T-helper 1 cell (primary cell): Measurements from ENCODE around the gene BEGAIN.
A peak's percentile ranks its signal among the peaks of the same experiment; 100 is the strongest.

Experiments
- DNase-seq, 5 donors: peaks; one replicate each; pipeline ENCODE4 v3.0.0-alpha.2; 2012 to 2020

Gene BEGAIN

DNA sequence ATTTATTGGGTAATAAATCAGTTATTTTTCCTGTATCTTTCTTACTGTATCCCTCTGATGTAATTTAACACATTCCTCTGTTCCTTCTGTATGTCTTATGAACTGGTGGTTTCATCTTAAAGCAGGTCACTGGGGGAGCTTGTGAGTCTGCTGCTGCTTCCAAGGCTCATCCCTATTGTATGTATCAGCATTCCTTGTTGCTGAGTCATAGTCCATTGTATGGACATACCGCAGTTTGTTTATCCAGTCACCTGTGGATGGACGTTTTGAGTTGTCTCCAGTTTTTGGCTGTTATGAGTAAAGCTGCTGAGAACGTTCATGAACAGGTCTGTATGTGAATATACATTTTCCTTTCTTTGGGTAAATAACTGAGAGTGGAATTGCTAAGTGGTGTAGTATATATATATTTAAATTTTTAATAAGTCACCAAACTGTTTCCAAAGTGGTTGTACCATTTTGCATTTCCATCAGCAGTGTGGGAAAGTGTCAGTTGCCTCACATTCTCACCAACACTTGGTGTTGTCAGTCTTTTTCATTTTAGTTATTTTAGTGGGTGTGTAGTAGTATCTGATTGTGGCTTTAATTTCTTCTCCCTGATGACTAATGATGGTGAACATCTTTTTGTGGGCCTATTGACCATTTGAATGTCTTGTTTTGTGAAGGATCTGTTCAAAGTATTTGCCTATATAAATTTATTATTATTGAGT, 82.7 kb downstream of the BEGAIN start:
- no peak for DNase-seq

DNA sequence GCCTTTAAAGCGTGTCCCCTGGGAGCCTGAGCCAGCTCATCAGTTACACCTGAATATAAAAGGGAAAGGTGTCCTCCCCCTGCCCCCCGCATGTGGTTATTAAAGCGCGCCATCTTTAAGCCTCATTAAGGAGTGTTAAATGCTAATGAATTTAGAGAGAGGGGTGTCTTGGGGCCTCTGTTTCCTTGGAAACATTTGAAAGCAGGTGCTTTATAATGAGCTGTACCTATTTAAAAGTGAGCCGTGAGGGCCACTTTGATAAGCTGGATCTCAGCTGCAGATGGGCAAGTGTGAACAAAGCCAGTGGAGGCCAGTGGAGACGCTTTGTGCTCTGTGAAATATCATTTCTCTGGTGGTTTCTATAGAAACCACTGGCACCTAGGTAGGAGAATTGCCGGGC, 84.0 kb downstream of the BEGAIN start:
- DNase-seq: no peak

GRCh38 chr14:100502622-100503220, 84.5 kb downstream of the BEGAIN start:
- DNase-seq: no peak

- DNase-seq: no peak
These were observed 87.1 kb downstream of the BEGAIN start for GRCh38 chr14:100500128-100500527.

GRCh38 chr14:100498068-100498467, 89.1 kb downstream of the BEGAIN start:
- no peak for DNase-seq

GRCh38 chr14:100495917-100496316, 91.3 kb downstream of the BEGAIN start:
- DNase-seq: no peak

DNA sequence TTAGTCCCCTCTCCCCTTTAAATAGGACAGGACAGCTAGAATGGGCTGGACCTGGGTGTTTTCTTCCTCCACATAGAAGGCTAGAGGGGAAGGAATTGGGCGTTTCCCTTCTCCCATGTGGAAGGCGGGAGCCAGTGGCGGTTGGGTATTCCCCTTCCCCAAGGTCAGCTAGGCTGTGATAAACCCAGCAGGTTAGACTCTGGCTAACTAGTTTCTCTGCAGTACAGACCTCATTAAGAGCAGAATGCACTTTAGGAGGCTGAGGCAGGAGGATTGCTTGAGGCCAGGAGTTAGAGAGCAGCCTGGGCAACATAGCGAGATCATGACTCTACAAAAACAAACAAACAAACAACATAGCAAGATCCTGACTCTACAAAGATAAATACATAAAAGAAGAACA, 92.6 kb downstream of the BEGAIN start:
- no peak for DNase-seq

GRCh38 chr14:100490252-100490651, 97.0 kb downstream of the BEGAIN start:
- no peak for DNase-seq

DNA sequence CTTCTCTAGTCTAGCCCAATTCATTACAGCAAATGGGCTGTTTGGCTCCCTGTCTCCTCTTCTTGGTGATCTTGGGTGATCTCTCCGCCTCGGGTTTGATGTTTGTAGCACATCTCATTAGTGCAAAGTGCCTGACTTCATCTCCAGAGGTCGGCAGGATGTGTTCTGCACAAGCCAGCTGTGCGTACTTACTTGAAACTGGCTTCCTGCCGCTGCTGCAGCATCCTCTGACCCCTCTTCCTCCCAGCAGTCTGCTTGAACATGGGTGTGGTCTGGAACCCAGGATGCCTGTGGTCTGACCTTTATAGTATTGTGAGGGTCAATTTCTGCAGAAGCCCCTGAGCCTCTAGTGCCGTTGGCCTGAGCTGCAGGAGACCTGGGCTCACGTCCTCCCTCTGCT, 99.2 kb downstream of the BEGAIN start:
- peak in 1 of 5 donors; percentile 56 for DNase-seq

GRCh38 chr14:100487304-100487703, 99.9 kb downstream of the BEGAIN start:
- no peak for DNase-seq
